GM13977 (cell line): ENCODE measurements around the gene DDX27.
"Not testable (repeated sequence)": the region's sequence is repeated elsewhere in the genome, so short reads cannot be mapped to it uniquely, and the experiment has no call there.

ENCODE experiments used
- DNase-seq: peaks from one replicate; pipeline ENCODE4 v3.0.0; 2012; ENCODE audit warnings: low spot score
- CTCF ChIP-seq: IDR thresholded peaks from 2 replicates; pipeline ENCODE4 v1.5.1; 2012; ENCODE audit warnings: mild to moderate bottlenecking, control low read depth; ENCODE audit not compliant: insufficient read depth; ENCODE audit errors: extremely low read depth, missing control alignments
- in situ Hi-C: fragments of 300-500 bp; cut with MboI; formaldehyde crosslinking; loops from one replicate; pipeline ENCODE4 v1.12.0; 2022; ENCODE audit warnings: low sequenced_read_pairs, low pct_unique_long_range_greater_than_20kb, mixed read lengths, inconsistent platforms; ENCODE audit not compliant: unreplicated experiment

DDX27 gene

GRCh38 chr20:49216991-49217578, 2.1 kb upstream of the DDX27 start:
- peak; percentile 85 for TF ChIP-seq CTCF
- in situ Hi-C loops = loop anchor here (5.0 kb wide), 1 partner anchor 85 kb away; no protein-coding TSS in a partner anchor
- peak; percentile 68 for DNase-seq

- in situ Hi-C loops = loop anchor here (5.0 kb wide), 1 partner anchor 86 kb away; no protein-coding TSS in a partner anchor
- not testable (repeated sequence) for DNase-seq
Observed at GRCh38 chr20:49218739-49219090, 501 bp upstream of the DDX27 start.

- no peak for DNase-seq
- in situ Hi-C loops = loop anchor here (5.0 kb wide), 1 partner anchor 88 kb away; no protein-coding TSS in a partner anchor
- no peak for TF ChIP-seq CTCF
Observed at GRCh38 chr20:49219924-49220831, 962 bp downstream of the DDX27 start.

GRCh38 chr20:49225896-49226295, 6.7 kb downstream of the DDX27 start:
- no peak for DNase-seq
- in situ Hi-C loops = no loop called here
- TF ChIP-seq CTCF = no peak

- TF ChIP-seq CTCF = no peak
- no peak for DNase-seq
Observed at GRCh38 chr20:49228676-49229075, 9.5 kb downstream of the DDX27 start.

GRCh38 chr20:49229381-49229780, 10.2 kb downstream of the DDX27 start:
- in situ Hi-C loops = no loop called here
- TF ChIP-seq CTCF = no peak
- no peak for DNase-seq

More at GRCh38 chr20:49228676-49229075, 9.5 kb downstream of the DDX27 start:
- in situ Hi-C loops = no loop called here

- in situ Hi-C loops = no loop called here
- no peak for DNase-seq
- TF ChIP-seq CTCF = no peak
Observed at GRCh38 chr20:49230021-49230420, 10.8 kb downstream of the DDX27 start.
